ENCODE results near the gene FANCL.
"Not testable (repeated sequence)": the region's sequence is repeated elsewhere in the genome, so short reads cannot be mapped to it uniquely, and the experiment has no call there.

FANCL gene

DNA sequence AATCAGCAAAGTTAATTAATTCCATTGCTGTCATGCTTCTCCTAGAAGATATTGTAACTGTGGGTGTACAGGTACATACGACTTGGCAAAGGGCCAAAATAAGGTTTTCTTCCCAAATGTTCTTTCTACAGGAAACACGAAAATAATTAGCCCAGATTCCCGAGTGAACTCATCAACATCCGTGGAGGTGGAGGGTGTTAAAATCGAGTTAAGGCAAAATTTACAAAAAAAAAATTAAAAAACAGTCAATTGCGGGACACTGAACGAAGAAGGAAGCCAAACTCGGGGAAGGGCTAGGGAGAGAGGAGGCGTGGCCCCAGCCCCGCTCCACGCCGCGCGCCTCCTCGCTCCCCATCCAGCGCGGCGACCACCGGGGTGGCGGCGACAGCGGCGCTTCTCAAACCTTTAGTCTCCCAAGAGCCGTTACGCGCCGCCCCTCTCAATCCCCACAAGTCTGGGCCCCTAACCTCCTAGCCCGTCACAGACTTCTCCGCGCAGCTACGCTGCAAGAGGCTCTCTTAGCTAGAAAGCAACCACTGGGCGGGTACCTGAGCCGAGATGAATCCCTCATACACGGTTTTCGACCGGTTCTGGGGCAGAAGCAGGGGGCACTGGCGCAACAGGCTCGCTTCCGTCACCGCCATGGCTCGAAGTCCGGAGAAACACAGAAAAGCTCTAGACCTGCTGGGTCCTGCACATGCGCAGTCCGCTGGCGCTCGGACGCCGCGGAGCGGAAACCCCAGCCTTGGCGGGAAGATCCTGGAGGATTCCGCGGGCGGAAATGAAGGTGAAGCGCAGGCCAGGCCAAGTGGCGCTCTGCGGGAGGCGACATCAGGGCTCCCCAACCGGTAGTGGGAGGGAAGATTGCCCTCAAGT, at the start of gene FANCL:
Gene FANCL (minus strand): TSS at position 656 of the 876 bp plus-strand sequence. CDS start 12 bp downstream, at position 644.
- DNase-seq = peak; percentile 84

DNA sequence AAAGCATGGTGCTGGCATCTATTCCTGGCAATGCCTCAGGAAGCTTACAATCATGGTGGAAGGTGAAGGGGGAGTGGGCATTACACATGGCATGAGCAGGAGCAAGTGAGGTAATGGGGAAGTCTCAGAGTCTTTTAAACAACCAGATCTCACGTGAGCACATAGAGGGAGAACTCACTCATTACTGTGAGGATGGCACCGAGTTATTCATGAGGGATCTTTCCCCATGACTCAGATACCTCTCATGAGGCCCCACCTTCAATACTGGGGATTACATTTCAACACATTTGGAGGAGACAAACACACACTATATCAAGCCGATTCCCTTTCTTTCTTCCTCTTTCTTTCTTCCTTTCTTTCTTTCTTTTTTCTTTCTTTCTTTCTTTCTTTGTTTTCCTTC, 47.9 kb upstream of the FANCL start:
- no peak for DNase-seq

DNA sequence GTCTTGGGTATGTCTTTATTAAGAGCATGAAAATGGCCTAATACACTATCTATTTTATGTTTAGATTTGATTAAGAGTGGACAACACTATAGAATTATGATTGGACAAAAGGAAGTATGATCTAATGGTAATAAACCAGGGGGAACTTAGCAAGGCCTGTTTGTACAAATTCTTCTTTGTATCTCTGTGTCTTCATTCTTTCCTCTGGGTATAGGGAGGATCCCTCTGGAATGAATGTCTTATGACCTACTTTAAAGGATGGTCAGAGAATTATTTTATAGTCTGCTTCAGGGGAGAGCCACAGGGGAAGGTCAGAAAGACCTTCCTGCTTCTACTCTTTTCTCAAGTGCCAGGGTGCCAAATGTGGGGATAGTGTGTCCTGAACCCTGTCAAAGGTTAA, 42.8 kb upstream of the FANCL start:
- DNase-seq = no peak

DNA sequence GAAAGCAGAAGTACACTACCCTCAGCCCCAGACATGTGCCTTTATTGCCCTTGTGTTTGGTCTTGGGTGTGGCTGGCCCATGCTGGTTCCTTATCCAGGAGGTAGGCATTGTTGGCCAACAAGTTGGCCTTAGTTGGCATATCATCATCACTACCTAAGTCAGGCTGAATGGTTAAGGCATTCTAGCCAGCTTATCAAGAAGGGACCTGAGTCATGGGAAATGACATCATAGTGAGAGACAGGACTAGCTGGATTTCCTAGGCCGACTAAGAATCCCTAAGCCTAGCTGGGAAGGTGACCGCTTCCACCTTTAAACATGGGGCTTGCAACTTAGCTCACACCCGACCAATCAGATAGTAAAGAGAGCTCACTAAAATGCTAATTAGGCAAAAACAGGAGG, 34.0 kb upstream of the FANCL start:
- DNase-seq = not testable (repeated sequence)

GRCh38 chr2:58271826-58272225, 30.7 kb upstream of the FANCL start:
- DNase-seq = no peak

GRCh38 chr2:58268685-58269084, 27.6 kb upstream of the FANCL start:
- no peak for DNase-seq

GRCh38 chr2:58266211-58266610, 25.1 kb upstream of the FANCL start:
- DNase-seq = no peak

DNA sequence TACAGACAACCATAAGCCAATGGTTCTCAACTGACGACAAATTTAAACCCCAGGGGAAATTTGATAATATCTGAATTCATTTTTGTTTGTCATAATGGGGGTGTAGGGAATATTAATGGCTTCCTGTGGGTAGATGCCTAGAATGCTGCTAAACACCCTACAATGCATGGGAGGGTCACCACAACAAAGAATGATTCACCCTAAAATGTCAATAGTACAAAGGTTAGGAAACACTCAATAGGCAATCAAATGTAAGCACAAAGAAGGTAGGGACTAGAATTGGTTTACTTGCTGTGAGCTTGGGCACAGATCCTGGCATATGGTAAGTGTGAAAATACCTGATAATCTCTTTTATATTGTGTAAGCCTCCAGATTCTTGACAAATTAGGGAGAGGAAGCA, 20.1 kb upstream of the FANCL start:
- DNase-seq = no peak

DNA sequence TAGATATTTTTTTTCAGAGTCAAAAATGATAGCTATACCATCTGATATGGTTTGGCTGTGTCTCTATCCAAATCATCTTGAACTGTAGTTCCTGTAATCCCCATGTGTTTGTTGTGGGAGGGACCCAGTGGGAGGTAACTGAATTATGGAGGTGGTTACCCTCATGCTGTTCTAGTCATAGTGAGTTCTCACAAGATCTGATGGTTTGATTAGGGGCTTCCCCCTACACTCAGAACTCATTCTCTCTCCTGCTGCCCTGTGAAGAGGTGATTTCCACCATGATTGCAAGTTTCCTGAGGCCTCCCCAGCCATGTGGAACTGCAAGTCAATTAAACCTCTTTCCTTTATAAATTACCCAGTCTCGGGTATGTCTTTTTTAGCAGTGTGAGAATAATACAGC, 17.3 kb upstream of the FANCL start:
- not testable (repeated sequence) for DNase-seq

DNA sequence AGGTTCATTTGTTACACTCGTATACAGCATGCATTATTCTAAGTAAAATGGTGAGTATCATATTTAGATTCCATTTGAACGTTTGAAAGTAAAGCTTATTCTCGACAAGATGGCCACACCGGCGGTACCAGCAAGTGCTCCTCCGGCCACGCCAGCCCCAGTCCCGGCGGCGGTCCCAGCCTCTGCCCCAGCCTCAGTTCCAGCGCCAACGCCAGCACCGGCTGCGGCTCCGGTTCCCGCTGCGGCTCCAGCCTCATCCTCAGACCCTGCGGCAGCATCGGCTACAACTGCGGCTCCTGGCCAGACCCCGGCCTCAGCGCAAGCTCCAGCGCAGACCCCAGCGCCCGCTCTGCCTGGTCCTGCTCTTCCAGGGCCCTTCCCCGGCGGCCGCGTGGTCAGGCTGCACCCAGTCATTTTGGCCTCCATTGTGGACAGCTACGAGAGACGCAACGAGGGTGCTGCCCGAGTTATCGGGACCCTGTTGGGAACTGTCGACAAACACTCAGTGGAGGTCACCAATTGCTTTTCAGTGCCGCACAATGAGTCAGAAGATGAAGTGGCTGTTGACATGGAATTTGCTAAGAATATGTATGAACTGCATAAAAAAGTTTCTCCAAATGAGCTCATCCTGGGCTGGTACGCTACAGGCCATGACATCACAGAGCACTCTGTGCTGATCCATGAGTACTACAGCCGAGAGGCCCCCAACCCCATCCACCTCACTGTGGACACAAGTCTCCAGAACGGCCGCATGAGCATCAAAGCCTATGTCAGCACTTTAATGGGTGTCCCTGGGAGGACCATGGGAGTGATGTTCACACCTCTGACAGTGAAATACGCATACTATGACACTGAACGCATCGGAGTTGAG, 10.4 kb upstream of the FANCL start:
- not testable (repeated sequence) for DNase-seq

DNA sequence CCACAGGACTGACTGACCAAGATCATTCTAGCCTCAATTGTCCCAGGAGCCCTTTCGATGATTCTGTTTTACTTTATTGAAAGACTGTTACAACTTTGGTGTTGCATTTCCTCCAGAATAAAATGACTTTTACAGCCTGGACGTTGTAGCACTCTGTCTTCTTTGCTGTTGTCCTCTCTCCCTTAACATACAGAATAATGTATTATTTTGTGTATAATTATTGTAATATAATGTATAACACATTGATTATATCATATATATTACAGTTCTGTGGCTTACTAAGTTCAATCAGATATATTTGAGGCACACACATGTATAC, 380 bp upstream of the FANCL start:
- no peak for DNase-seq

DNA sequence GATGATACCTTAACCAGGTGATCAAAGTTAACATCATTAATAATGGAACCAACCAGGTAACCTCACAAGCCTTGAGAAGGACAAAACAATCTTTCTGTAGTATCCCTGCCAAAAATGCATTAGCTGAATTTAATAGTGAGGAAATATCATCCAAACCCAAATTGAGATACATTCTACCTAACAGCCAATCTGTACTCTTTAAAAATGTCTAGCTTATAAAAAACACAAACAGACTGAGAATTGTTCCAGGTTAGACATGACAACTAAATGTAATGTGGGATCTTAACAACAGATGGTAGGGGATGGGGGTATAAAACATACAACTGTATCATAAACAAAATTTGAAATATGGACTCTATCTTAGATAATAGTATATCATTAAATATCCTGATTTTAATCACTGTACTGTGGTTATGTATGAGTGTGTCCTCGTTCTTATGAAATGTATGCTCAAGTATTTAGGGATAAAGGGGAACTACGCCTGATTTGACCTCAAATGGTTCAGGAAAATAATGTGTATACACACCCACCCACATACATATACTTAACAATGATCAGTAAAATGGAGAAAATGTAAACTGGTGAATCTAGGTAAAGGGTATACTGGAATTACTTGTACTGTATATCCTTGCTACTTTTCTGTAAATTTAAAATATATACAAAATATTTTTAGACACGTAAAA, 1.7 kb downstream of the FANCL start:
- DNase-seq = no peak

DNA sequence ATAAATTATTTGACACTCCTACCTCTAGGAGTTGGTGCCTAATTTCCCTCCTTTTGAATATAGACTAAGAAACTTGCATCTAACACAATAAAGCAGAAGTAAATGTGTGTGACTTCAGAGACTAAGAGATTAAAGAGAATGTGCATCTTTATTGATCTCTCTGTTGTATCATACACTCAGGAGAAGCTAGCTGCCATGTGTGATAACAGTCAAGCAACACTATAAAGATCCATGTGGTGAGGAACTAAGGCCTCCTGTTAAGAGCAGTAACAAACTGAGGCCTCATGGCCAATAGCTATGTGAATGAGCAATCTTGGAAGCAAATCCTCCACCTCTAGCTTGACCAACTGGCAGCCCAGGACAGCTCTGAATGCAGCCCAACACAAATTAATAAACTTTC, 3.4 kb downstream of the FANCL start:
- DNase-seq = no peak

DNA sequence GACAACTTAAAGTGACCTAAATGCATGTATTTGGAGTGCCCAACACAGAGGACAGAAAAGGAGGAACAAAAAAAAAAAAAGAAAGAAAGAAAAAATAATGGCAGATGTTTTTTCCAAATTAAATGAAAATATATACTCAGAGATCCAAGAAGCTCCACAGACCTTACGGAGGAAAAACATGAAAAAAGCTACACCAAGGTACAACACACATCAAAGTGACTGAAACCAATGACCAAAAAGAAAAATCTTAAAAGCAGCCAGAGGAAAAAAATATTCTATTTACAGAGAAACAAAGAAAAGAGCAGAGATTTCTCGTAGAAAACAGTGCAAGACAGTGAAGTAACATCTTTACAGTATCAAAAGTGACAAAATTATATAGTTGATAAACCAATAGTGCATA, 5.1 kb downstream of the FANCL start:
- no peak for DNase-seq

GRCh38 chr2:58235170-58235569, 6.0 kb downstream of the FANCL start:
- no peak for DNase-seq

GRCh38 chr2:58228299-58228698, 12.8 kb downstream of the FANCL start:
- no peak for DNase-seq

- no peak for DNase-seq
Measured at GRCh38 chr2:58227171-58227917, 13.8 kb downstream of the FANCL start.

- DNase-seq = no peak
Measured at GRCh38 chr2:58221909-58222308, 19.2 kb downstream of the FANCL start.

DNA sequence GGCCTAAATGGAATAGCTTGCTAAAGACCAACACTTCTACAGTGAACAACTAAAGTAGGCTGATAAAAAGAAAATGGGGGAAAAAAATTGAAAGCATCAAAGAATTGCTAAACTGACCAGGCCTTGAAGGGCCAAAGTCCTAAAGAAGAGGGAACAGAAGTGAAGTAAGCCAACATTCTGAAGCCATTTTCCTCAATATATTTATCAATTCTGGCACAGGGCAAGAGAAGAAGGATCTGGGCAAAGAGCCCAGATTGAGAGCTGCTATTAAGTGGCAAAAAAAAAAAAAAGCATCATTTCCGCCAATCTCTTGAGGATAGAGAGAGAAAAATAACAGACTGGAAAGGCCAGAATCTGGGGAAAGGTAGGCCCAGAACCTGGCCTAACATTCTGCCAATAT, 25.7 kb downstream of the FANCL start:
- peak; percentile 36 for DNase-seq

DNA sequence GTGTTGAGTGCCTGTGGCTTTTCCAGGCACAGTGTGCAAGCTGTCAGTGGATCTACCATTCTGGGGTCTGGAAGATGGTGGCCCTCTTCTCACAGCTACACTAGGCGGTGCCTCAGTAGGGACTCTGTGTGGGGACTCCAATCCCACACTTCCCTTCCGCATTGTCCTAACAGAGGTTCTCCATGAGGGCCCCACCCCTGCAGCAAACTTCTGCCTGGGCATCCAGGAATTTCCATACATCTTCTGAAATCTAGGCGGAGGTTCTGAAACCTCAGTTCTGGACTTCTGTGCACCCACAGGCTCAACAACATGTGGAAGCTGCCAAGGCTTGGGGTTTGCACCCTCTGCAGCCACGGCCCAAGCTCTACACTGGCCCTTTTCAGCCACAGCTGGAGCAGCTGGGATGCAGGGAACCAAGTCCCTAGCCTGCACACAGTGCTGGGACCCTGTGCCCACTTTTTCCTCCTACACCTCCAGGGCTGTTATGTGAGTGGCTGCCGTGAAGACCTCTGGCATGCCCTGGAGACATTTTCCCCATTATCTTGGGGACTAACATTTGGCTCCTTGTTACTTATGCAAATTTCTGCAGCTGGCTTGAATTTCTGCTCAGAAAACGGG, 30.1 kb downstream of the FANCL start:
- not testable (repeated sequence) for DNase-seq

- no peak for DNase-seq
Measured at GRCh38 chr2:58207189-58207588, 33.9 kb downstream of the FANCL start.

DNA sequence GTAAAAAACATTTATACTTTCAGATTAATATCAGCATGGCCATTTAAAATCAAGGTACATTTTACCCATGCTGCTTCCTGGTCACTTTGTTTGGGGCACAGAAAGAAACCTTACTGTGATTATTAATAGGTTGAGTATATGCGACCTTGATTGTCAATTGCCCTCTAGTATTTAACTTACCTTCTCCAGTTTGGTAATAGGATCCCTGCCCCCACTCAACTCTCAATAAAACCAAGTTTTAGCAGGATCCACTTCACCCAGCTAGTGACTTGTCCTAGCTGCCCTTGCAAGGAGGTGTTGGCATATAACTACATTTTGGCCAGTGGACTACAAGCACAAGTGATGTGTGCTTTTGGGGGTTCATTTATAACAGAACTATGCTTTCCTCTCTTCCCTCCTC, 34.3 kb downstream of the FANCL start:
- DNase-seq = no peak

Data from NCI-H1694 treated with DMSO at 0.1 percent for 48 hours (cell line).